ENCODE data around the gene GATAD2B.

The GATAD2B gene

DNA sequence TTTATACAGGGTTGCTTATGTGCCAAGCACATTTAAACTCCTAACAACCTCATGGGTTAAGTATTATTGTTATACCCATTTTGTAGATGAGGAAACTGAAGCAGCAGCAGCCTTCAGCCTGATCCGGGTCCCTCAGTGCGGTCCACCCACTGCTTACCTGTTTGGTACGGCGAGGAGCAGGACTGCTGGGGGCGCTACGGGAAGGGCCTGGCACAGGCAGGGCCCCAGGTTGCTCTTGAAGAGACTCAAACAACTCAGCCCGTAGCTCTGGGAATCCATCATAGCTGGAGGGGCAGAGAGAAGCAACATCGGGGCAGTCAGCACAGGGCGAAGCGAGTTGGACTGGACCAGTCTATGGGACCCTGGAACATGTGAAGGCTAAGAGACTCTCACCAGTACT is 14.6 kb upstream of the GATAD2B start:
- POLR2A ChIA-PET, result no interaction called here
- no peak overlapping the region for H3K27ac ChIP-seq (ENCODE audit: extremely low read depth, low read depth, low read length)
- no peaks in the 10 kb centered on the region for H3K9me3 ChIP-seq (ENCODE audit: control insufficient read depth, insufficient read depth, low read depth, low read length)
- H3K4me3 ChIP-seq (ENCODE audit: low read depth, low read length), result no peak overlapping the region
- no peak for TF ChIP-seq ZNF274 (IDR thresholded peaks at IDR 0.05; ENCODE audit: low read length)
- TF ChIP-seq ZNF274 (tag by site-specific recombination; IDR thresholded peaks at IDR 0.05; ENCODE audit: borderline replicate concordance), result no peak
- no peak for TF ChIP-seq ZNF423 (tag by site-specific recombination; IDR thresholded peaks at IDR 0.05)
- TF ChIP-seq ZNF624 (tag by site-specific recombination; IDR thresholded peaks at IDR 0.05), result no peak
- TF ChIP-seq ZNF529 (tag by site-specific recombination; IDR thresholded peaks at IDR 0.05; ENCODE audit: insufficient replicate concordance), result no peak
- TF ChIP-seq GLIS1 (tag by site-specific recombination; IDR thresholded peaks at IDR 0.05), result no peak
- TF ChIP-seq ZNF202 (tag by site-specific recombination; IDR thresholded peaks at IDR 0.05; ENCODE audit: borderline replicate concordance), result no peak
- TF ChIP-seq OSR2 (tag by site-specific recombination; IDR thresholded peaks at IDR 0.05), result no peak
- TF ChIP-seq ZNF221 (tag by site-specific recombination; IDR thresholded peaks at IDR 0.05; ENCODE audit: borderline replicate concordance), result no peak
- no peak for TF ChIP-seq ZNF10 (tag by site-specific recombination; IDR thresholded peaks at IDR 0.05)
- TF ChIP-seq ZXDB (tag by site-specific recombination; IDR thresholded peaks at IDR 0.05), result no peak
- no peak for TF ChIP-seq ZNF214 (tag by site-specific recombination; IDR thresholded peaks at IDR 0.05; ENCODE audit: borderline replicate concordance)
- TF ChIP-seq, protein P1, sequence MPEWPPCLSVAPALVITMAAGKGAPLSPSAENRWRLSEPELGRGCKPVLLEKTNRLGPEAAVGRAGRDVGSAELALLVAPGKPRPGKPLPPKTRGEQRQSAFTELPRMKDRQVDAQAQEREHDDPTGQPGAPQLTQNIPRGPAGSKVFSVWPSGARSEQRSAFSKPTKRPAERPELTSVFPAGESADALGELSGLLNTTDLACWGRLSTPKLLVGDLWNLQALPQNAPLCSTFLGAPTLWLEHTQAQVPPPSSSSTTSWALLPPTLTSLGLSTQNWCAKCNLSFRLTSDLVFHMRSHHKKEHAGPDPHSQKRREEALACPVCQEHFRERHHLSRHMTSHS (tag by site-specific recombination; IDR thresholded peaks at IDR 0.05), result no peak
- no peaks in the 10 kb centered on the region for H3K4me1 ChIP-seq (ENCODE audit: control insufficient read depth, insufficient read depth, low read length)
- peaks cover 4 to 93% of the 10 kb centered on the region in 2 experiments; a peak in 2 of 3 replicates for H3K36me3 ChIP-seq (ENCODE audit: control insufficient read depth in 2 of 2, insufficient read depth in 1 of 2, low read length in 2 of 2)
- CTCF ChIA-PET, result interaction anchor here (1.0 kb wide), 1 partner anchor 9 kb away, joined by 4 read pairs; the partner anchor contains the start of gene DENND4B

DNA sequence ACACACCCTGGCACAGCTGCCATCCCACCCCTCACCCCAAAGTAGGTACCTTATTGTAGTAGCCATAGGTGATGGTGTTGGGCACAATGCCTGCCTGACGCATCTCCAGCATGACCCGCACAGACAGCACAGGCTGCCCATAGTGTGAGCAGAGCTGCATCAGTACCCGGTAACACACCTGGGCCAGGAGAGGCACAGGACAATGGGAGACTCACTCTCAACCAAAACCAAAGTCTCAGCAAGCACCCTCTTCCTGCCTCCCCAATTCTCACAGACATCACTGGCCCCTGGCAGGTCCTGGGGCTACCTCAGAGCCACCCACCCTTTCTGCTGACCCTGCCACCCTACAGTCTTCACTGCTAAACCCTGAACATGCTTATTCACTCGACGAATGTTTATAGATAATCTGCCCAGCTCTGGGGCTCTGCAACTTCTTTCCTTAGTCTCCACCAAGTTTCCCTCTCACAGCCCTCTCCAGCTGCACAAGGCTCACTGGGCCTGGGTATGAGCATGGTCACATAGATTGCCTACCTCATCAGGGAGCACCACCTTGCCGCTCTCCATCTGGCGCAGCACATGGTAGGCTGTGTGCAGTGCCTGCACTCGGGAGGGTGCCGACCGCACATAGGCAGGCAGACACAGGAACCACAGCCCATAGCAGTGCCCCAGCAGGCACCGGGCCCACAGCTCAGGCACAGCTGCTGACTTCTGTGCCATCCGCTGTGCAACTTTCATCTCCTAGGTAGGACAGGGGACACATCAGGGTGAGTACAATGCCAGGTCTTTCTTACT is 13.4 kb upstream of the GATAD2B start:
- ChIA-PET CTCF (no interaction called here), POLR2A (no interaction called here)

More for the DNA sequence above, 13.4 kb upstream of the GATAD2B start:
- no peak overlapping the region for H3K4me3 ChIP-seq (ENCODE audit: low read depth, low read length)
- no peak for TF ChIP-seq ZNF324 (tag by site-specific recombination; IDR thresholded peaks at IDR 0.05)
- no peak for TF ChIP-seq ZNF16 (tag by site-specific recombination; IDR thresholded peaks at IDR 0.05; ENCODE audit: low read depth)
- TF ChIP-seq, protein P2, sequence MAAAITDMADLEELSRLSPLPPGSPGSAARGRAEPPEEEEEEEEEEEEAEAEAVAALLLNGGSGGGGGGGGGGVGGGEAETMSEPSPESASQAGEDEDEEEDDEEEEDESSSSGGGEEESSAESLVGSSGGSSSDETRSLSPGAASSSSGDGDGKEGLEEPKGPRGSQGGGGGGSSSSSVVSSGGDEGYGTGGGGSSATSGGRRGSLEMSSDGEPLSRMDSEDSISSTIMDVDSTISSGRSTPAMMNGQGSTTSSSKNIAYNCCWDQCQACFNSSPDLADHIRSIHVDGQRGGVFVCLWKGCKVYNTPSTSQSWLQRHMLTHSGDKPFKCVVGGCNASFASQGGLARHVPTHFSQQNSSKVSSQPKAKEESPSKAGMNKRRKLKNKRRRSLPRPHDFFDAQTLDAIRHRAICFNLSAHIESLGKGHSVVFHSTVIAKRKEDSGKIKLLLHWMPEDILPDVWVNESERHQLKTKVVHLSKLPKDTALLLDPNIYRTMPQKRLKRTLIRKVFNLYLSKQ (tag by site-specific recombination; IDR thresholded peaks at IDR 0.05; ENCODE audit: borderline replicate concordance), result no peak
- no peak for TF ChIP-seq ZFP3 (tag by site-specific recombination; IDR thresholded peaks at IDR 0.05; ENCODE audit: low read depth)
- TF ChIP-seq, protein P3, sequence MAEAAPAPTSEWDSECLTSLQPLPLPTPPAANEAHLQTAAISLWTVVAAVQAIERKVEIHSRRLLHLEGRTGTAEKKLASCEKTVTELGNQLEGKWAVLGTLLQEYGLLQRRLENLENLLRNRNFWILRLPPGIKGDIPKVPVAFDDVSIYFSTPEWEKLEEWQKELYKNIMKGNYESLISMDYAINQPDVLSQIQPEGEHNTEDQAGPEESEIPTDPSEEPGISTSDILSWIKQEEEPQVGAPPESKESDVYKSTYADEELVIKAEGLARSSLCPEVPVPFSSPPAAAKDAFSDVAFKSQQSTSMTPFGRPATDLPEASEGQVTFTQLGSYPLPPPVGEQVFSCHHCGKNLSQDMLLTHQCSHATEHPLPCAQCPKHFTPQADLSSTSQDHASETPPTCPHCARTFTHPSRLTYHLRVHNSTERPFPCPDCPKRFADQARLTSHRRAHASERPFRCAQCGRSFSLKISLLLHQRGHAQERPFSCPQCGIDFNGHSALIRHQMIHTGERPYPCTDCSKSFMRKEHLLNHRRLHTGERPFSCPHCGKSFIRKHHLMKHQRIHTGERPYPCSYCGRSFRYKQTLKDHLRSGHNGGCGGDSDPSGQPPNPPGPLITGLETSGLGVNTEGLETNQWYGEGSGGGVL (tag by site-specific recombination; IDR thresholded peaks at IDR 0.05), result no peak
- no peak for TF ChIP-seq ZNF830 (tag by site-specific recombination; IDR thresholded peaks at IDR 0.05; ENCODE audit: low read depth)
- no peak for TF ChIP-seq ZNF266 (tag by site-specific recombination; IDR thresholded peaks at IDR 0.05; ENCODE audit: low read depth)
- TF ChIP-seq ZNF571 (tag by site-specific recombination; IDR thresholded peaks at IDR 0.05), result no peak
- no peak for TF ChIP-seq ZNF561 (tag by site-specific recombination; IDR thresholded peaks at IDR 0.05; ENCODE audit: borderline replicate concordance)
- TF ChIP-seq, protein P4, sequence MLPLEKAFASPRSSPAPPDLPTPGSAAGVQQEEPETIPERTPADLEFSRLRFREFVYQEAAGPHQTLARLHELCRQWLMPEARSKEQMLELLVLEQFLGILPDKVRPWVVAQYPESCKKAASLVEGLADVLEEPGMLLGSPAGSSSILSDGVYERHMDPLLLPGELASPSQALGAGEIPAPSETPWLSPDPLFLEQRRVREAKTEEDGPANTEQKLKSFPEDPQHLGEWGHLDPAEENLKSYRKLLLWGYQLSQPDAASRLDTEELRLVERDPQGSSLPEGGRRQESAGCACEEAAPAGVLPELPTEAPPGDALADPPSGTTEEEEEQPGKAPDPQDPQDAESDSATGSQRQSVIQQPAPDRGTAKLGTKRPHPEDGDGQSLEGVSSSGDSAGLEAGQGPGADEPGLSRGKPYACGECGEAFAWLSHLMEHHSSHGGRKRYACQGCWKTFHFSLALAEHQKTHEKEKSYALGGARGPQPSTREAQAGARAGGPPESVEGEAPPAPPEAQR (tag by site-specific recombination; IDR thresholded peaks at IDR 0.05), result no peak
- H3K27ac ChIP-seq (ENCODE audit: extremely low read depth, low read depth, low read length), result no peak overlapping the region
- H3K36me3 ChIP-seq (ENCODE audit: control insufficient read depth in 2 of 2, insufficient read depth in 1 of 2, low read length in 2 of 2), result peaks cover 4 to 88% of the 10 kb centered on the region in 2 experiments; a peak in 2 of 3 replicates
- H3K4me1 ChIP-seq (ENCODE audit: control insufficient read depth, insufficient read depth, low read length), result no peaks in the 10 kb centered on the region
- H3K9me3 ChIP-seq (ENCODE audit: control insufficient read depth, insufficient read depth, low read depth, low read length), result no peaks in the 10 kb centered on the region
